ENCODE results near the gene NEUROD4.

Gene NEUROD4

GRCh38 chr12:55001198-55001868 is 18.4 kb upstream of the NEUROD4 start:
- DNase-seq: no peak

GRCh38 chr12:55002355-55002754 is 17.4 kb upstream of the NEUROD4 start:
- DNase-seq: no peak

GRCh38 chr12:55008944-55009585 is 10.7 kb upstream of the NEUROD4 start:
- no peak for DNase-seq

- DNase-seq: no peak
Measured at GRCh38 chr12:55017416-55017925, 2.3 kb upstream of the NEUROD4 start.

GRCh38 chr12:55024575-55024974 is 4.8 kb downstream of the NEUROD4 start:
- no peak for DNase-seq

- DNase-seq: no peak
Measured at GRCh38 chr12:55025508-55025907, 5.7 kb downstream of the NEUROD4 start.

GRCh38 chr12:55034218-55034617 is 14.4 kb downstream of the NEUROD4 start:
- DNase-seq: no peak

GRCh38 chr12:55036326-55037115 is 16.7 kb downstream of the NEUROD4 start:
- no peak for DNase-seq

GRCh38 chr12:55037351-55037987 is 17.7 kb downstream of the NEUROD4 start:
- DNase-seq: no peak

- DNase-seq: no peak
Measured at GRCh38 chr12:55039395-55040354, 19.9 kb downstream of the NEUROD4 start.

- no peak for DNase-seq
Measured at GRCh38 chr12:55041345-55042055, 21.7 kb downstream of the NEUROD4 start.

GRCh38 chr12:55043542-55043941 is 23.8 kb downstream of the NEUROD4 start:
- DNase-seq: no peak

- no peak for DNase-seq
Measured at GRCh38 chr12:55044135-55044534, 24.4 kb downstream of the NEUROD4 start.

- no peak for DNase-seq
Measured at GRCh38 chr12:55049676-55050075, 29.9 kb downstream of the NEUROD4 start.

- no peak for DNase-seq
Measured at GRCh38 chr12:55051197-55051947, 31.6 kb downstream of the NEUROD4 start.

GRCh38 chr12:55057481-55057880 is 37.7 kb downstream of the NEUROD4 start:
- DNase-seq: no peak

GRCh38 chr12:55058082-55058481 is 38.3 kb downstream of the NEUROD4 start:
- no peak for DNase-seq

GRCh38 chr12:55058776-55059175 is 39.0 kb downstream of the NEUROD4 start:
- DNase-seq: no peak

GRCh38 chr12:55060470-55060869 is 40.7 kb downstream of the NEUROD4 start:
- DNase-seq: no peak

GRCh38 chr12:55061024-55061423 is 41.2 kb downstream of the NEUROD4 start:
- DNase-seq: no peak

GRCh38 chr12:55063291-55063690 is 43.5 kb downstream of the NEUROD4 start:
- DNase-seq: no peak

Data from NK-92 treated with Interleukin-12 subunit alpha and Interleukin-12 subunit beta, amount 100 ng/mL, for 24 hours (cell line).